H1 (cell line): ENCODE data around the gene VASP. TPM values are rescaled to one million over a fixed set of nuclear protein-coding genes. Genes with fewer than 3 reads are reported as not detected.

ENCODE experiments used
- CTCF ChIA-PET: fragments of 300-600 bp; sonication (Branson Sonifier 250); formaldehyde crosslinking; loops from one replicate; lab custom pipeline; 2021; ENCODE audit not compliant: partially characterized antibody; lab: Charles Lee
- POLR2A ChIA-PET: fragments of 300-600 bp; sonication (Branson Sonifier 250); formaldehyde crosslinking; loops from one replicate; lab custom pipeline; 2021; ENCODE audit warnings: inconsistent platforms; ENCODE audit not compliant: partially characterized antibody; lab: Charles Lee
- DNase-seq, 2 experiments: peaks; one replicate each; pipeline versions ENCODE4 v3.0.0 to v3.0.0-alpha.2; 2010 to 2022; ENCODE audit warnings: low spot score in 2 of 2, low read depth in 1 of 2, mixed read lengths in 1 of 2
- FAIRE-seq: peaks from 2 replicates; lab custom pipeline; 2011; peaks lifted over from hg19 to GRCh38; lab: Jason Lieb, UNC
- H2AFZ ChIP-seq: 2 replicates; pipeline ENCODE4 v1.8.1; 2012; ENCODE audit warnings: low read length, inconsistent platforms
- H2AK5ac ChIP-seq: 2 replicates; pipeline ENCODE4 v1.6.1; 2013; ENCODE audit warnings: low read depth, low read length
- H2BK120ac ChIP-seq: replicated peaks from 2 replicates; pipeline ENCODE3; 2013; ENCODE audit warnings: low read depth, low read length, inconsistent platforms
- H2BK12ac ChIP-seq: 2 replicates; pipeline ENCODE4 v1.6.1; 2013; ENCODE audit warnings: low read depth, low read length
- H2BK15ac ChIP-seq: 2 replicates; pipeline ENCODE4 v1.6.1; 2013; ENCODE audit warnings: low read length
- H2BK20ac ChIP-seq: 2 replicates; pipeline ENCODE4 v1.6.1; 2013; ENCODE audit warnings: low read length
- H2BK5ac ChIP-seq: 2 replicates; pipeline ENCODE4 v1.6.1; 2013; ENCODE audit warnings: low read depth, low read length
- H3K14ac ChIP-seq: 2 replicates; pipeline ENCODE4 v1.6.1; 2013; ENCODE audit warnings: inconsistent platforms; ENCODE audit not compliant: insufficient read length
- H3K18ac ChIP-seq: 2 replicates; pipeline ENCODE4 v1.6.1; 2013; ENCODE audit warnings: low read length; ENCODE audit errors: extremely low read depth
- H3K23ac ChIP-seq: 2 replicates; pipeline ENCODE4 v1.6.1; 2013; ENCODE audit warnings: inconsistent platforms; ENCODE audit not compliant: insufficient read length
- H3K23me2 ChIP-seq: 2 replicates; pipeline ENCODE4 v1.6.1; 2013; ENCODE audit warnings: low read depth, low read length
- H3K27ac ChIP-seq: 2 replicates; pipeline ENCODE4 v1.6.1; 2011; ENCODE audit warnings: low read depth, low read length, inconsistent platforms
- H3K27me3 ChIP-seq, 4 experiments: replicated peaks in 1 of 4; 1 replicate in 1 of 4; 2 replicates in 3 of 4; pipeline versions ENCODE4 v1.6.1 to v1.8.1; 2011 to 2013; ENCODE audit warnings: low read length in 3 of 4, mild to moderate bottlenecking in 3 of 4, inconsistent platforms in 2 of 4, mixed read lengths in 2 of 4, moderate library complexity in 1 of 4; ENCODE audit not compliant: control insufficient read depth in 3 of 4, insufficient read depth in 3 of 4; ENCODE audit errors: extremely low read depth in 1 of 4
- H3K36me3 ChIP-seq, 4 experiments: 2 replicates each; pipeline versions ENCODE4 v1.6.1 to v1.8.1; 2011 to 2013; ENCODE audit warnings: mild to moderate bottlenecking in 4 of 4, low read length in 3 of 4, moderate library complexity in 2 of 4, control low read depth in 1 of 4, inconsistent platforms in 1 of 4; ENCODE audit not compliant: insufficient read depth in 4 of 4, control insufficient read depth in 2 of 4
- H3K4ac ChIP-seq: replicated peaks from 2 replicates; pipeline ENCODE3; 2013; ENCODE audit warnings: low read length, low read depth, mixed read lengths, inconsistent platforms; ENCODE audit not compliant: insufficient read length
- H3K4me1 ChIP-seq, 4 experiments: replicated peaks in 1 of 4; 1 replicate in 1 of 4; 2 replicates in 3 of 4; pipeline versions ENCODE4 v1.6.1 to v1.8.1; 2011 to 2013; ENCODE audit warnings: low read length in 3 of 4, inconsistent platforms in 2 of 4, mixed read lengths in 1 of 4; ENCODE audit not compliant: insufficient read depth in 4 of 4, control insufficient read depth in 3 of 4
- H3K4me2 ChIP-seq, 2 experiments: 2 replicates each; pipeline versions ENCODE4 v1.6.1 to v1.8.1; 2011 to 2013; ENCODE audit warnings: low read depth in 2 of 2, low read length in 2 of 2, control low read depth in 1 of 2, inconsistent platforms in 1 of 2, mild to moderate bottlenecking in 1 of 2; ENCODE audit not compliant: insufficient read depth in 1 of 2
- H3K4me3 ChIP-seq, 4 experiments: fragments of 200-600, 300-600 bp in 1 of 4; sonication (generic), shearing (Covaris generic), sonication (Bioruptor Twin) in 1 of 4; 2 replicates each; pipeline versions ENCODE4 v1.5.1 to v1.8.1; 2011 to 2016; ENCODE audit warnings: low read length in 4 of 4, low read depth in 3 of 4, control low read depth in 2 of 4, inconsistent platforms in 2 of 4, mild to moderate bottlenecking in 2 of 4, mixed read lengths in 1 of 4, moderate library complexity in 1 of 4; ENCODE audit not compliant: insufficient read depth in 2 of 4; ENCODE audit errors: extremely low read depth in 1 of 4
- H3K56ac ChIP-seq: replicated peaks from 2 replicates; pipeline ENCODE3; 2013; ENCODE audit warnings: low read depth, mild to moderate bottlenecking, mixed read lengths, low read length, inconsistent platforms; ENCODE audit not compliant: insufficient read length
- H3K79me1 ChIP-seq: 2 replicates; pipeline ENCODE4 v1.6.1; 2013; ENCODE audit warnings: low read depth, low read length, control low read depth
- H3K79me2 ChIP-seq, 2 experiments: 2 replicates each; pipeline versions ENCODE4 v1.6.1 to v1.8.1; 2012 to 2013; ENCODE audit warnings: low read length in 2 of 2, mild to moderate bottlenecking in 2 of 2, inconsistent platforms in 1 of 2; ENCODE audit not compliant: insufficient read depth in 2 of 2, control insufficient read depth in 1 of 2
- H3K9ac ChIP-seq, 4 experiments: replicated peaks in 1 of 4; 1 replicate in 1 of 4; 2 replicates in 3 of 4; pipeline versions ENCODE4 v1.6.1 to v1.8.1; 2011 to 2013; ENCODE audit warnings: low read depth in 3 of 4, low read length in 3 of 4, control low read depth in 2 of 4, mild to moderate bottlenecking in 2 of 4, moderate library complexity in 2 of 4, inconsistent platforms in 1 of 4; ENCODE audit errors: extremely low read depth in 1 of 4
- H3K9me3 ChIP-seq, 2 experiments: 2 replicates each; pipeline versions ENCODE4 v1.6.1 to v1.8.1; 2012 to 2013; ENCODE audit warnings: mild to moderate bottlenecking in 2 of 2, moderate library complexity in 2 of 2, control low read depth in 1 of 2, inconsistent platforms in 1 of 2, low read depth in 1 of 2, low read length in 1 of 2, mixed read lengths in 1 of 2; ENCODE audit not compliant: insufficient read depth in 2 of 2
- H4K20me1 ChIP-seq, 2 experiments: replicated peaks in 1 of 2; 2 replicates each; pipeline versions ENCODE3 to v1.8.1; 2011 to 2013; ENCODE audit warnings: inconsistent platforms in 2 of 2, low read length in 2 of 2, mild to moderate bottlenecking in 1 of 2; ENCODE audit not compliant: insufficient read depth in 2 of 2, control insufficient read depth in 1 of 2
- H4K5ac ChIP-seq: 2 replicates; pipeline ENCODE4 v1.6.1; 2013; ENCODE audit warnings: low read length, low read depth, mixed read lengths, inconsistent platforms; ENCODE audit not compliant: insufficient read length
- H4K8ac ChIP-seq: 2 replicates; pipeline ENCODE4 v1.8.0; 2013; ENCODE audit warnings: mild to moderate bottlenecking, moderate library complexity, low read length, inconsistent platforms; ENCODE audit not compliant: insufficient read depth; ENCODE audit errors: extremely low read depth
- H4K91ac ChIP-seq: replicated peaks from 2 replicates; pipeline ENCODE3; 2013; ENCODE audit warnings: low read length, mixed read lengths, inconsistent platforms; ENCODE audit not compliant: insufficient read length
- EP300 ChIP-seq, 2 experiments: IDR thresholded peaks; 1 replicate in 1 of 2; 2 replicates in 1 of 2; pipeline ENCODE4 v1.6.1; 2011 to 2012; ENCODE audit warnings: low read depth in 2 of 2, low read length in 2 of 2, mild to moderate bottlenecking in 2 of 2, borderline replicate concordance in 1 of 2, inconsistent platforms in 1 of 2, moderate library complexity in 1 of 2
- KDM4A ChIP-seq: IDR thresholded peaks from one replicate; pipeline ENCODE4 v1.7.1; 2012; ENCODE audit warnings: low read depth, mild to moderate bottlenecking, moderate library complexity, low read length, inconsistent platforms; ENCODE audit not compliant: severe bottlenecking
- PHF8 ChIP-seq: fragments of 200-600 bp; sonication (generic); conservative IDR thresholded peaks from 2 replicates; pipeline ENCODE4 v1.7.1; 2012; ENCODE audit warnings: low read depth, mild to moderate bottlenecking, inconsistent platforms, low read length, moderate library complexity
- RBBP5 ChIP-seq: IDR thresholded peaks from 2 replicates; pipeline ENCODE4 v1.7.1; 2012; ENCODE audit warnings: low read depth, mild to moderate bottlenecking, inconsistent platforms, low read length, moderate library complexity, borderline replicate concordance
- TAF7 ChIP-seq: optimal IDR thresholded peaks from 2 replicates; pipeline ENCODE3; 2011; ENCODE audit warnings: low read depth, mild to moderate bottlenecking, inconsistent platforms, low read length, moderate library complexity, borderline replicate concordance
- TBP ChIP-seq: IDR thresholded peaks from 2 replicates; pipeline ENCODE4 v1.6.1; 2011; ENCODE audit warnings: low read depth, low read length, improper control_type of control experiment
- WGBS, 2 experiments: shearing (Covaris generic) in 1 of 2; methylation state at CpG; one replicate each; pipeline versions ENCODE4 v1.1.6 to v1.1.7; 2013 to 2015; ENCODE audit warnings: low lambda C conversion rate in 2 of 2, mixed read lengths in 2 of 2, inconsistent platforms in 1 of 2, low coverage in 1 of 2, missing lambda C conversion rate in 1 of 2; ENCODE audit not compliant: insufficient replicate concordance in 2 of 2, insufficient coverage in 1 of 2, insufficient read length in 1 of 2; ENCODE audit errors: extremely low coverage in 1 of 2, missing lambda C conversion rate in 1 of 2; 5-methylcytosine and 5-hydroxymethylcytosine counted together
- polyA plus RNA-seq, 7 experiments: library from polyadenylated mRNA; depleted of rRNA in 3 of 7; stranded (reverse) in 5 of 7; unstranded in 2 of 7; fragments of >200 nt in 5 of 7; fragments of 200-250 nt in 2 of 7; gene quantifications; 1 replicate in 5 of 7; 2 replicates in 1 of 7; 4 replicates in 1 of 7; pipeline versions ENCODE4 v1.2.1 to v1.2.3, GENCODE V29; 2011 to 2013; ENCODE audit warnings: missing spikeins in 2 of 7, mixed read lengths in 2 of 7
- total RNA-seq: library from RNA; stranded (reverse); fragmentation: NEBNext Ultra II Directional; extraction: Animal tissue kit (Norgen Biotek cat#: 25700); gene quantifications from 2 replicates; pipeline ENCODE4 v1.2.1, GENCODE V29; 2021
- TF ChIP-seq, protein P1 (sequence below): IDR thresholded peaks from 2 replicates; pipeline ENCODE4 v1.6.1; 2012; ENCODE audit warnings: inconsistent platforms

VASP gene
- total and polyA plus RNA-seq, 2 of the 8 experiments (the other 6 are each of a cell fraction or from before 2014, with no cell fraction given), result 89.7 to 135 TPM

DNA sequence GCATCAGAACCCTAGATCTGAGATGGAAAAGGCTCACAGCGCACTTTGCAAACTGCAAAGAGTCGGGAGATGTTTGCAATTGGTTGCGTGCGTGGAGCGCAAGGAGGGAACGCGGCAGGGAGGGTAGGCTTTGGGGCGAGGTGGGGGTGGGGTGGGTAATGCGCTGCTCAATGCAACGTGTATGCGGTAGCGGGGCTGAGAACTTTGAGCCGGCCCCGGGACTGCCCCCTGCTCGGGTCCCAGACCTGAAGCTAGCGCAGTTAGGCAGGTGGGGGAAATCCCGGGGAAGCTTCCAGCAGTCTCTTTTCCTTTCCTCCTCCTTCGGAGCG, 38.5 kb upstream of the VASP start:
- H4K5ac ChIP-seq, result no peak overlapping the region
- no peak overlapping the region for H2AK5ac ChIP-seq
- ChIA-PET POLR2A (interaction anchor here (0.8 to 4.4 kb wide), 26 partner anchors 9 to 190 kb away, joined by 3 to 52 read pairs (median 6); partner anchors contain the start of genes ERCC1, PPM1N, PPP1R13L and RTN2), CTCF (interaction anchor here (0.6 to 32.9 kb wide), 12 partner anchors 9 to 174 kb away, joined by 3 to 760 read pairs (median 7); partner anchors contain the start of genes ERCC1 and RTN2)
- H2BK120ac ChIP-seq, result no peak overlapping the region
- no peak overlapping the region for H3K56ac ChIP-seq
- no peak overlapping the region for H3K23ac ChIP-seq
- peak overlapping the region; percentile 60; the same call in 1 of the 2 replicates for H3K18ac ChIP-seq
- peak overlapping the region; percentile 48 to 95 (median 73) for H3K4me3 ChIP-seq
- H3K36me3 ChIP-seq, result no peaks in the 10 kb centered on the region
- no peak for FAIRE-seq
- H3K79me1 ChIP-seq, result no peaks in the 10 kb centered on the region
- no peak overlapping the region for H2AFZ ChIP-seq
- no peaks in the 10 kb centered on the region for H3K79me2 ChIP-seq
- WGBS, 2 experiments, result 2% methylated on average over 13 of the region's 19 CpGs; no CpG with 5 or more reads in 1 of the 2 experiments
- no peak overlapping the region for H2BK15ac ChIP-seq
- peak overlapping the region; percentile 93; the same call in 1 of the 2 replicates for H4K8ac ChIP-seq
- peak overlapping the region; percentile 92; the same call in 1 of the 2 replicates for H2BK12ac ChIP-seq
- H3K4me2 ChIP-seq, result peak overlapping the region; percentile 72 to 97
- TF ChIP-seq RBBP5, result peak; percentile 90; the same call in 1 of the 2 replicates
- TF ChIP-seq, protein P1, sequence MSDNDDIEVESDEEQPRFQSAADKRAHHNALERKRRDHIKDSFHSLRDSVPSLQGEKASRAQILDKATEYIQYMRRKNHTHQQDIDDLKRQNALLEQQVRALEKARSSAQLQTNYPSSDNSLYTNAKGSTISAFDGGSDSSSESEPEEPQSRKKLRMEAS, result no peak
- TF ChIP-seq KDM4A, result peak; percentile 58
- peak; percentile 45 for TF ChIP-seq PHF8
- no peak for TF ChIP-seq EP300 (IDR thresholded peaks at IDR 0.05; ENCODE audit: borderline replicate concordance in 1 of 2, low read depth in 2 of 2, low read length in 2 of 2)
- TF ChIP-seq TBP, result peak; percentile 43; the same call in 1 of the 2 replicates
- no peak for TF ChIP-seq TAF7
- H2BK20ac ChIP-seq, result no peak overlapping the region
- peak overlapping the region in 3 of 4 experiments; percentile 51 to 92 (median 85); a peak in 5 of 7 replicates for H3K9ac ChIP-seq
- H3K4ac ChIP-seq, result no peak overlapping the region
- H3K9me3 ChIP-seq, result no peaks in the 10 kb centered on the region
- peaks cover 0 to 19% (median 17%) of the 10 kb centered on the region in 4 experiments; a peak in 4 of 7 replicates for H3K27me3 ChIP-seq
- DNase-seq, result no peak
- no peak overlapping the region for H3K14ac ChIP-seq
- no peak overlapping the region for H4K91ac ChIP-seq
- H4K20me1 ChIP-seq, result peaks cover 0 to 3% of the 10 kb centered on the region in 2 experiments
- peaks cover 0 to 20% (median 13%) of the 10 kb centered on the region in 4 experiments; a peak in 6 of 7 replicates for H3K4me1 ChIP-seq
- peak overlapping the region; percentile 87 for H3K27ac ChIP-seq
- H2BK5ac ChIP-seq, result peak overlapping the region; percentile 81
- H3K23me2 ChIP-seq, result peaks cover 24% of the 10 kb centered on the region; the same call in 1 of the 2 replicates
